ENCODE data around the gene IGSF5.
"Not testable (repeated sequence)": the region's sequence is repeated elsewhere in the genome, so short reads cannot be mapped to it uniquely, and the experiment has no call there.

The IGSF5 gene

DNA sequence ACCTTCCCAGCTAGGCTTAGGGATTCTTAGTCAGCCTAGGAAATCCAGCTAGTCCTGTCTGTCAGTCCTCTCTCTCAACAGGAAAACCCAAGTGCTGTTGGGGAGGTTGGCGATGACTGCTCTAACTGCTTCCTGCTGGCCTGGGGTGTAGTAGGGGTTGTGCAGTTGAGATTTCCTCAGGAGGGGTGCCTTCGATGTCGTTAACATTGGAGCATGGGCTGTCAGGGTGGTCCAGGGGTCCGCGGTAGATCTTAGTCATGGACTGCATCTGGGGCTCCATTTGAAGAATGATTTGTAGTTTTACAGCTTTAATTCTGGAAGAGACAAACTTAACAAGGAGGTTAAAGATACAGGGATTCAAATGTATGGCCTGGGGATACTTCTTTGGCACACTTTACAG, 5.5 kb upstream of the IGSF5 start:
- not testable (repeated sequence) for DNase-seq

DNA sequence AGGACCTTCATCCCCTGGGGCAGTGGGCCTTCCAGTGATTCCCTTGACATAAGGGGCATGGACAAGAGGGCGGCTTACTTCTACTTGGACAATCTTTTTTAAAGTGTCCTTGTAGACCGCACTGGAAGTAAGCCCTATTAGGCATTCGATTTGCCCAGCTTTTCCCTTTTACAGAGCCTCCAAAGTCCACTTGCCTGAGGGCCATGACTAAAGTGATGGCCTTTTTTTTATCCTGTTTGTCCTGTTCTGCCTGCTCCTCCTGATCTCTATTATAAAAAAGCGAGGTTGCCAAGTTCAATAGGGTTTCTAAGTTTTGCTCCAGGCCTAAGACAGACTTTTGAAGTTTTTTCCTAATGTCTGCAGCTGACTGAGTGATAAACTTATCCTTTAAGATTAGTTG, 2.4 kb upstream of the IGSF5 start:
- DNase-seq, result not testable (repeated sequence)

DNA sequence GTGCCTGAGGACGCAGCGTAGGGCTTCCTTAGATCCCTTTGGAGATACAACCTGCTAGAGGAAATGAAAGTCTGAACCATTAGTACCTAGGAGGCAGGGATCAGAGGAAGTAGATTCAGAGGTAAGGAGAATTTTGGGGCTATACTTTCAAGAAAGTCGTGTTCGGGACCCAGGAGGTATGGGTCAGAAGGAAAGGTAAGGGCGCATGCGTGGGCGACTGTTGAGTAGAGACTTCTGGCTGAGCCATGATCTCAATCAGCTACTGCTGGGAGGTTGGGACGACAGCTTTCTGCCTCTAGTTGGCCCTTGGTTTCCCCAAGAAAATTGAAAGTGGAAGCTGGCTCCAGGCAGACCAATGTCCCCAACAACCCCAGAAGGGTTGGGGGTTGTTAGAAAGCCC, 349 bp downstream of the IGSF5 start:
- DNase-seq, result not testable (repeated sequence)

DNA sequence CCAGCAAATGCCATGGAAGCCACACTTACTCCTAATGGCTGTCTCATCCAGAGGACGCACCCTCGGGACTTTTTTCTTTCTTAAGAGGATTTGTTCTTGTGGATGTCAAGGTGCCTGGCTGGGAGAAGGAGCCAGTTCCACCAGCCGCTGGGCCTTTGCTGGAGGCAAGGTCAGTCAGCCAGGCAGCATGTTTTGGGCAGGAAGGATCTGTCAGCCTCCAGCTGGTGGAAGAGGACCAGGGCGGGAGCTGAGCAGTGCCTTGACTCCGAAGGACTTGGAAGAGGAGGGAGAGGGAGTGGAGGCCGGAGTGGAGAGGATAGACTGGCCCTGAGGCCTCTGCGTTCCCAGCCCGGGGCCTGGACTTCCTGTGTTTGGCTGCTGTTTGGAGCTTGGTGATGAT, 5.7 kb downstream of the IGSF5 start:
- no peak for DNase-seq

DNA sequence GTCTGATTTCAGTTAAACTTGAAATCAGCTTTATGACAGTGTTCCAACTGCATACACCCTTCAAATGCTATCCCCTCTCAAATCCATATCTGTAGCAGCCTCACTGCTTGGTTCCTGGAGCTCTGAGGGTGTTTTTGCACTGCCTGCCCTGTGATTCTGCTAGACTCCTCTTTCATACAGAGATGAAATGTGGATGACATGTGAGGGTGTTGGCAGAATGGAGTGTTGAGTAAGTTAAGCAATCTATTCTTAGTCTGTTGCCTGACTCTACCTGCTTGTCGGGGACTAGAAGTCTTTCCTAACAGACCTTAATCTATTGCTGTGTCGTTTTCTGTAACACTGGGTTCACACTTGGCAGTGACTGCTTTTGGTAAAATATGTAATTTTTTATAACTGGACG, 9.8 kb downstream of the IGSF5 start:
- DNase-seq, result no peak

DNA sequence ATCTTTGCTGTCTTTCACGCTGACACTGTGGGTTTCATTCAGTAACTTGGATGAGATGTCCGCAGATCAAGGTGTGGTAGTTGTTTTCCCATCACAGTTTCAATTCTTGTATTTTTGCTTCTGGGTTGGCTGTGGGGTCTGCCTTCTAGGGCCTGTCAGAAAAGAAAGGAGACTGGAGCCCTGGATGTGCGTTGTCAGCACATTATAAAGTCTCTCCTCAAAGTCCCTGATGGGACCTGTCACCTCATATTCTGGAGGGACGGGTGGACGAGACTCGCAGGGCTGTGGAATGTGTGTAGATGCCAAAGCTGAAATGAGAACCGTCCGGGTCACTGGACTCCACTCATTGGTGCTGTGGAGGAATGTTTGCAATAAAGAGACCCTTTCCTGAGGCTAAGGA, 11.3 kb downstream of the IGSF5 start:
- no peak for DNase-seq

DNA sequence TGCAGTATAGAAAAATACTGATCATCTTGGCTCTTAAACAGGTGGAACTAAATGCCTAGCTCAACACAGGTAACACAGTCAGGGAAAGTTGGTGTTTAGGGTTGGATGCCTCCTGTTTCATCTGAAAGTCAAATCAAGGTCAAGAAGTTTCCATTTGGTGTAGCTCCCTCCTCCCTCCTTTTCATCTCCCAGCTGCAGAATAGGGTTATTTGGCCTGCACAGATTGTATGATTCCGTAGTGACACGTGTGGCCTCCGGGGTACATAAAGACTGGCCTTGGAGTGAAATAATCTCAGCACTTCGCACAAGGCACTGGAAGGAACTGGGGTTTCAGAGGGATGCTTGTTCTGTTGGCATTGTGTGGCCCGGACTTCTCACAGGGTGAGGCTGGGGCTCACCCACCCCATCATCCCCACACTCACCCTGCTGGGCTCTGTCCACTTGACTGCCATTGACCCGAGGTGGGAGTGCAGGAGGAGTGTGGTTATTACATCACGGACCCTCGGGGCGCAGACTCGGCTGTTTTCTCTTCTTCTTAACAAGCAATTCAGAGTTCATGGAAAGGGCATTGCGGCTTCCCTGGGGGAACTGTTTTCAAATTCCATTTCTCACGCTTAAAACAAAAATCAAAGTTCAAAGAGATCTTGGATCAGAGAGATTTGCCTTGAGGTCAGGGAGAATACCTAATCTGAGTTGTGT, 18.4 kb downstream of the IGSF5 start:
- DNase-seq, result no peak

DNA sequence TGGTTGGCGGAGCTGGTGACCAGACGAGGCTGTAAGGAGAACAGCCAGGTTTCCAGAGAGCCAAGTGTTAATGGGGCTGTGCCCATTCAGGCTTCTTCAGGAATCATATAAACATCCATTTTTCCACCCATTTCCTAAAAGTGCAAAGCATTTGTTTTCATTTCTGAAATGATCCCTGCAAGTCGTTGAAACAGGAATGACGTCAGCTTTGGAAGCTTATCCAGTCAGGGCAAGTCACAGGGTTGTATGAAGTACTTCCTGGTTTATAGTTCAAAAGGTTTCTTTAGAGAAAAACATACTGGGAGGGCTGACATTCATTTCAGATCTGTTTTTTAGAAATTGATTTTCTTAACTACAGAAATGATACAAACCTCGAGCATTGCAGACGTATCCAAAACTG, 29.2 kb downstream of the IGSF5 start:
- DNase-seq, result no peak

DNA sequence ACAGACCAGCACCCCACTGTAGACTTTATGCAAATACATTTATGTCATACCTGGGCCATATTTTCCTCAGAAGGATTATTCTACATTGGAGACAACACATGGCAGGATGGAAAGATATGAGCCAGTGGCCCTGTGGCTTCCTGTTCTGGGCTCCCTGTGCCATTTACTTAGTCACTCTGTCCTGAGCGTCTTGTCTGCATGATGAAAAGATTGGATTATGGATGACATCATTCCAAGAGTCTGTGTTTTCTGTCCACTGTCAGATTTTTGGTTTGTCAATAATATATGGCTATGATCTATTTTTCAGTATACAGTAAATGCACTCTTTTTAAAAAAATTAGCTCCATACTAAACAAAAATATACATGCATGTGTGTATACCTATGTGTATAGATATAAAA, 30.8 kb downstream of the IGSF5 start:
- DNase-seq, result no peak

DNA sequence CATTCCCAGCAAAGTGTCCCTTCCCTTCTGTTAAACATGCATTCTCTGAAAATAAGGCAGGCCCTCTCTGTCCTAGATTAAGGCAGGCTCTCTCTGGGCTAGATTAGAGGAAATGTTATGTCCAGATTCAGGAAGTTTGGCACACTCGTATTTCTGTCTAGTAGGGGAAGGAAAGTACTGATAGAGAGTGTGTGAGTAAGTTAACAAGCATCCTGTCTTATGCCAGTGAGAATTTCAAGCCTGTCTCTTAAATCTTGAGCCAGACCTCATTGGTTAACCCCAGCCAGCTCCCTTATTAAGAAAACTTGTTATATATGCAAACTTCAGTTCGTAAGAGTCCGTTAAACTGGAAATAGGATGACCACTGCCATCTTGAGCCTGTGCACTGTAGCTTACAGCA, 31.6 kb downstream of the IGSF5 start:
- DNase-seq, result no peak

DNA sequence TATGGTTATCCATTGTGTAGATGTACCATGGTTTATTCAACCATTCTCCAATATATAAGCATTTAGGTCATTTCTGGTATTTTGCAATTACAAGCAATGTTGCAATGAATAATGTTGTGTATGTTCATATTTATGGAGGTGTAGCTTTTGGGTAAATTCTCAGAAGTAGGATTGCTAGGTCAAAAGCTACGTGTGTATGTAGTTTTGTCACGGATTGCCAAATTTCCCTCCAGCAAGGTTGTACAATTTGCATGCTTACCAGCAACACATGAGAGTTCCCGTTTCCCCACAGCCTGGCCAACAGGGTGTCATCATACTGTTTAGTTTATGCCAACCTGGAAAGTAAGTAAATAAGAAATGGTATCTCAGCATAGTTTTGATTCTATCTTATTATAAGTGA, 36.3 kb downstream of the IGSF5 start:
- DNase-seq, result no peak

DNA sequence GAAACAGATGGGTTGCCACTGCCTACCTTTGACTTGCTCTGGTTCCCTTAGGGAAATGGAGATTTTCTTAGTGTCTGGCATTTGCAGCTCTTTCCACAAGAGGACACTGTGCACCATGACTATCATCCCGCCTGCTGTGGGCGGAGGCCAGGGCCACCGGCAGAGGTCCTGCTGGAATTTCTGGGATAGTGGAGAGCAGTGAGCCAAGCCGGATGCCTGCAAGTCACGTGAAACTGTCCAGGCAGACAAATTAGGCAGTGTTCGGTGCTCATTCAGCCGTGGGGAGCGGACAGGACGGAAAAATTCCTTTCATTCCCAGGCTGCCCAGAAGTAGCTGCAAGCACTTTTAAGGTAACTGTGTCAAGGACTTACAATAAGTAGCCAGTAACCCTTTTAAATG, 43.4 kb downstream of the IGSF5 start:
- peak; percentile 79 for DNase-seq

DNA sequence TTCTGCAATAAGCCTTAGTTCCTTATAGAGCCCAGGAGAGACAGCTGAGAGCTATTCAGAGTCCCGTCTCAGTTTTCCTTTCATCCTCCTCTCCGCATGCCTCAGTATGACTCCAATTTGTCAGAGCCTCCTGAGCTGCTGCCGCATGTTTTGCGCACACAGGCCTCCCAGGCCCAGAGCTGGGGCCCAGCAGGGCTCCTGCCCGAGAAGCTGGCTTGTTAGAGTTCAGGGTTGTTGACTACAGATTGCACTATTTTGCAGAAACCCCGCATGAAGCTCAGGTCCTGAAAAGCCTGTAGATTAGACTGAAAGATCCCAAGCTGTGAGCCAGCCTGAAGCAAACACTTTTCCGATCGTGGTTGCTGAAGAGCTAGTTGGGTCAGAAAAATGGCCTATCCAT, 51.5 kb downstream of the IGSF5 start:
- DNase-seq, result no peak

DNA sequence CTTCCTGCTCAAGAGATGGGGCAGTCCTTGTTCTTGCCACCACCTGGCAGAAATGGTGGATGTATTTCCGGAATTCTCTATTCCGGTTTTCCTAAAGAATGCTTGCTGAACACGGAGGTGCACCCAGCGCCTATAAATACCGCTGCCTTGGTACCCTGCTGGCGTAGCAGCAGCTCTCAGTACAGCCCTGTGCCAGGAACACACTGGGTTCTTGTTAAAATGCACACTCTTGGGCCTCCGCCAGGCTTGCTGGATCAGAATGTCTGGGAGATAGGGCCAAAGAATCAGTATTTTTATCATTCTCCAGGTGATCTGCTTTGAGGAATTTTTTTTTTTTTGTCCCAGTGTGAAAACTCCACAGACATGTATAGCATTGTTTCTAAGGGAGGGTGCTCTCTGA, 54.2 kb downstream of the IGSF5 start:
- DNase-seq, result no peak

DNA sequence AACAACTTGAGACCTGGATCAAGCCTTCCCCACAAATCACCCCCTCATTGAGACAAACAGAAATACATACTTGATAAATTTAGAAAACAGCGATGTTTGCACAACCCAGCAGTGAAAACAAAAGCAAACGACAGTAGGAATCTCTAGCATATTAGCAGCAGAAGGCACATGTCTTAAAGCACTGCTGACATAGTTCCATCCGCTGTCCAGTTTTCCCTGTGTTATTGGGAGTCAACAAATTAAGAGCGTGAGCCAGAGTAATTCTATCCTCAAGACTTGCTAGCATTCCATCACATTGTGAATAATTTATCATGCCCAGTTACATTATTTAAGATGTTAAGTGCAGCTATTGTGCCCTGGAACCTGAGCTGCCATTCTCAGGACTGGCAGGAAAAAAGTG, 55.3 kb downstream of the IGSF5 start:
- DNase-seq, result no peak

DNA sequence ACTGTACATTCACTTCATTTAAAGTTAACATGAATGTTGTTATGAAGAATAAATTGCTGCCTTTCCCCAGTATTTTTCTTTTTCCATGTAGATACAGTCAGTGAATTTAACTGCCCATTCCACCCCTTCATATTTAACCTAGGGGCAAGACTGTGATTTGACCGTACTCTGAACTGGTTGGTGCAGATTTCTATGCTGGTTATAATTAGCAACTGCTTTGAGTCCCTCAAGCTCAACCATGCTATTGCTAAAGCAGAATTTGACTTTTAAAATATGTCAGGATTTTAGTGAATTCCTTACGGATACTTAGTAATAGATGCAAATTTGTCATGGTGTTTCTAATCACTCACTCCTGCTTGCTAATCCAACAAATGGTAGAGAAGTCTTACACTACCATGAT, 57.2 kb downstream of the IGSF5 start:
- DNase-seq, result no peak

DNA sequence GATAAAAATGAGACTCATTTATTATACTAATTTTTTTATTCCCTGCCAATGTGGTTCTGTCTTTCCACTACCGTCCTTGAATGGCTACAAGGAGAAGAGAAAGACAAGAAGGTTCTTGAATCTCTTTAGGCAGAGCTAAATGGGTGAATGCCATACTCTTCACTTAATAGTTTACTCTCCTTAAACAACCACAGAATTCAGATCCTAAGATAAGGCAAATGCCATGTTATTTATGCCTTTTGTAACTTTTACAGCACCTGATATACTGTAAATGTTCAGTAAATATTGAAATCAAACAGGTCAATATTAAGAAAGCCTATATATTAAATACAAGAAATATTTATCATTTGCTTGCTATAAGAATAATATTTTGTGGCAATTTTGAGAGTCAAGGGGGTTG, 58.4 kb downstream of the IGSF5 start:
- DNase-seq, result no peak

DNA sequence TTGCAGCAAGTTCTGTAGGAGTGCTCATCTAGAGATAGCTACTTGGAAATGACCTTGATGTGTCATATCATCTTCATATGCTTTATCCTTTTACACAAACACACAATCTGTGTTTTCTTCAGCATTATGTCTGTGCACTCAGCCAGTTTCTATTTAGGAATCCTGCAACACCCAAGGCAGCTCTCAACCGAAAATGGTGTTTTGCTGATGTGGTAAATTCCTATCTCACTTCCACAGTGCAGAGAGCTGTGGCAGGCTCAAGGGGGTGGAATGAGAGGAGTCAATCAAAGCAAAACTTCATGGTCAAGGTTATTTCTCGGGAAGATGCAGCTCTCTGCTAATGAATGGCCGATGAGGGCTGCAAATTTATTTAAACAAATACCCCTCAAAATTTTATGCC, 59.3 kb downstream of the IGSF5 start:
- DNase-seq, result no peak

DNA sequence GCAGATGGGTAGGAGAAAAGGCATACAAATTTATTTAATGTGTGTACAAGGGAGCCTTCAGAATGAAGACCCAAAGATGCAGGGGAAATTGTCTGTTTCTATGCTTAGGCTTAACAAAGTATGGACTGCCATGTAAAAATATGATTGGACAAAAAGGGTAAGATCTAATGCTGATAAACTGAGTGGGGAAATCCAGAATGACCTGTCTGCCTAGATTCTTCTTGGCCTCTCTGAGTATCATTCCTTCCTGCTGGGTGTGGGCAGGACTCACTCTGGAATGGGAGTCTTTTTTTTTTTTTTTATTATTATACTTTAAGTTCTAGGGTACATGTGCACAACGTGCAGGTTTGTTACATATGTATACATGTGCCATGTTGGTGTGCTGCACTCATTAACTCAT, 61.0 kb downstream of the IGSF5 start:
- no peak for DNase-seq

DNA sequence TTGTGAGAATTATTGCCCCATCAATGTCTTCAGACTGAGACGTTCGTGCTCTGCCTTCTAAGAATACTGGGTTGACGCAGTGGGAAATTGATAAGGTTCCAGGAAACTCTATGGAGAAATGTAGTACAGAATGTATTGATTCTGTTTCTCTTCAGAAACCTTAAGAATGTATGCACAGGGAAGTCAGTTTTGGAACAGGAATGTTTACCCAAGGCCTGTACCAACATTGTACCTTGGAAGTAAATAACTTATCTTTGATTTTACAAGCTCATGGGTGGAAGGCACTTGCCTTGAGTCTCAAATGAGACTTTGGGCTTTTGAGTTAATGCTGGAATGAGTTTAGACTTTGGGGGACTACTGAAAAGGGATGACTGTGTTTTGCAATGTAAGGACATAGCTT, 62.8 kb downstream of the IGSF5 start:
- no peak for DNase-seq

DNA sequence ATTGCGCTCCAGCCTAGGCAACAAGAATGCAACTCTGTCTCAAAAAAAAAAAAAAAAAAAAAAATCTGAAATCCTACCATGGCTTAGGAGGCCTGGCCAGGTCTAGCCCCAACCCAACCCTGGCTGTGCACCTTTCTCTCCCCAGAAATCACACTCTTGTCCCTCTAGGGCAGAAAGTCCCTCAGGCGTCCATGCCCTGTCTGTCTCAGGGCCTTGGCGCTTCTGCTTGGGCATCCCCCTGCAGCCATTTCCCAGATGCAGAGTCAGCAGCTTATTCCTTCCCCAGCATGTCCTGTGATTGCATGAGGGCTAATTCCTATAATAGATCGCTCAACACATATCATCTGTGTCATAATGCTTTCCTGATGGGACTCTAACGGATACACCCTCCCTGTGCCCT, 65.0 kb downstream of the IGSF5 start:
- no peak for DNase-seq

DNA sequence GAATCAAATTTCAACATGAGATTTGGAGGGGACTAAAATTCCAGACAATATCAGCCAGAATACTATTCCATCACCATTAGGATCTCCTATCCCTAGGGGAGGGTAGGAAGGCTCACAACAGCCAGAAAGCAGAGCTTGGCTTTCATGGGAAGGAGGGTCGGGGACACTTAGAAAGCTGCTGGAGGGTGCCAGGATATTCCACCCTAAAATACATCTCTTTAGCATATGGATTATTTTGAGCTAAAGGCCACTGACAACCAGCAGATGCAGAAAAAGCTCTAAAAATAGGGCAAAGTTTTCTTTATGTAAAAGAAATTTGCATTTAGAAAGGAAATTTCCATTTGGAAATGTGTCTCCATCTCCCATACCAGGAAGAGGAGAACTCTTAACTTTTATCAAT, 68.0 kb downstream of the IGSF5 start:
- DNase-seq, result no peak

DNA sequence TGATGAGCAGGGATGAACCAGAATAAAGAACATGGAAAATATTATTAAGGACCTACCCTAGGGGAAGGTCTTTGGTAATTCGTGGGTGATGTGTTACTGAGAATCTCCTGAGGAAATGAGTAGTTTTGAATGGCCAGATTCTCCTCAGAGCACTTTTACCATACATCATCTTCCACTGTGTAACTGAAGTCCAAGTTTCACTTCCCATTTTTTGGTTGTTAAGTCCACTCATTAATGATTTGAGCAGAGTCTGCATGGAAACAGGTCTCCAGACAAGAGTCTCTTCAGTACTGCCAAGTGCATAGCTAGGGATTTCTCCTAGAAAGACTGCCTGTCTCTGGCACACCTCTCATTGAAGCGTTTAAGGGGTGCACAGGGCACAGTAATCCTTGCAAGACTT, 73.6 kb downstream of the IGSF5 start:
- no peak for DNase-seq

DNA sequence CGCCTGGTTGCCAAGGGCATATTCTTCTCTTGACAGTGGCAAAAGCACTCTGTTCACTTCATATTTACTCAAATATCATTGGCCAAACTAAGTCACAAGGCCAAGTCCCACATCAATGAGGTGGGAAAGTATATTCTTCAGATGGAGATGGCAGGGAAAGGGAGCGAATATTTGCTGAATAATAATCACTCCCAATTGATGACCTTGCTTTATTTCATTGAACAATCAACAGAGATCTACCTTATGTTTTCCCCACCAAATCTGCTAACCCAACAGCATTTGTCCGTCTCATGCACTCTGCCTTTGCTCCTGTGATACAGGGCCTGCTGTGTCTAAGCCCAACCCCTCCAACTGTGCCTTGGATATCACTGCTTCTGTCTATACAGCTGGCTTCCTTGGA, 77.1 kb downstream of the IGSF5 start:
- DNase-seq, result no peak

DNA sequence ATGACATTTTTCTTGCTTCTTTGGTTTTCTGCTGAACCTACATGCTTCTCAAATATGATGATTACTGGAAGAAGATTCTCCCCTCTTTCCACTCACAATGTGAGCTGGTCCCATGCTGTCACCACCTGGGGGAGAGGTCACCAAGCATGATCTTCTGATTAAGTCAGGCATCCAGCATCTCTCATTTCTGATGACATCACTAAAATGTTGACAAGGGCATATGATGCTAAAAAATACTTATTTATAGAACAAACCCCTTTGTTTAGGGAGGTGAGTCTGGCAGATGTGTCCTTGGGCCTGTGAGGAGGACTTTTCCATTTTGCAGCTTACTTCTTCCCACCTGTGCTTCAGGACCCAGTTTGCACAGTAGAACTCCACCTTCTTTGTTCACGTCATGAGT, 80.3 kb downstream of the IGSF5 start:
- no peak for DNase-seq

DNA sequence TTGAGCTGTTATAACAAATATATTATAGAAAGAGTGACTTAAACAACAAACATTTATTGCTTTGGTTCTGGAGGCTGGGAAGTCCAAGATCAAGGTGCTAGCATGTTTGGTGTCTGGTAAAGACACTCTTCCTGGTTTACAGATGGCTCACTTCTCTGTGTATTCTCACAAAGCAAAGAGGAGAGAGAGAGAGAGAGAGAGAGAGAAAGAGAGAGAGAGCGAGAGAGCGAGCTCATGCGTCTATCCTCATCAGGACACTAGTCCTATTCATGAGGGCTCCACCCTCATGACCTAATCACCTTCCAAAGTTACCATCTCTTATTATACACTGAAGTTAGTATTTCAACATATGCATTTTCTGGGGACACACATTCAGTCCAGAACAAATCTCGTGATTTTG, 89.6 kb downstream of the IGSF5 start:
- no peak for DNase-seq
